NCI-H1105 (cell line): ENCODE data around the gene SELENOM.
"Not testable (repeated sequence)": the region's sequence is repeated elsewhere in the genome, so short reads cannot be mapped to it uniquely, and the experiment has no call there.

Experiments used
- DNase-seq: peaks from one replicate; lab custom pipeline; 2025; lab: John Stamatoyannopoulos, UW

SELENOM gene

DNA sequence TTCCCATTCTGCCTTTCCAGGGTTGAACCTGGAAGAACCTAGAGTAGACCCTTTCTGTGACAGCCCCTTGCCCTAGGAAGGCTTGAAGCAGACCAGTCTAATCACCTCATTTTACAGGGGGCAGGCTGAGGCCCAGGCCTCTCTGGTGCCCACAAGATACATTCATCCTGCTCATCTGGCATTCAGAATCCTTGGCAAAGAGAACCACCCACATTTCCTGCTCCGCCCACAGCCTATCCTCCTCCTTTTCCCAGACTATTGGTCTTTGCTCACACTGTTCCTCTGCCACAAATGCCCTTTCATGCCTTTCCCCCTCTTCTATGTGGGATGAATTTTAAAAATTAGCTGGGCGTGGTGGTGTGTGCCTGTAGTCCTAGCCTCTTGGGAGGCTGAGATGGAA is 29.0 kb downstream of the SELENOM start:
- not testable (repeated sequence) for DNase-seq

DNA sequence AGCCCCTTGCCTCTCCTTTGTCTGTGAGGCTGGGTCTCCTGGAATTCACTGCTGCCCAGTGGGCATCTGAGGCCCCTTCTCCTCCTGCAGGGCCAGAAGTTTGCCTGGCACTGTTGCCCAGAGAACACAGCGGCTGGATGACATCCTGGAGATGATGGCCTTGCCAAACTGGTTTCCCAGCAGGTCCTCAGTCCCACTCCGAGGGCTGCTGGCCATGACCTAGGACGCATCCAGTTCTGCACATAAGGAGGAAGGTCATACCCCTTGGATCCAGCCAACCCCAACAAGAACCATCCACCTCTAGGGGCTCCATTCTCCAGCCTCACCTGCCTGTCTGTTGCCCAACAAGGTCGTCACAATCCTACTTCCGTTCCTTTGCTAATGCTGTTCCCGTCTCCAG is 29.7 kb downstream of the SELENOM start:
- DNase-seq = no peak

DNA sequence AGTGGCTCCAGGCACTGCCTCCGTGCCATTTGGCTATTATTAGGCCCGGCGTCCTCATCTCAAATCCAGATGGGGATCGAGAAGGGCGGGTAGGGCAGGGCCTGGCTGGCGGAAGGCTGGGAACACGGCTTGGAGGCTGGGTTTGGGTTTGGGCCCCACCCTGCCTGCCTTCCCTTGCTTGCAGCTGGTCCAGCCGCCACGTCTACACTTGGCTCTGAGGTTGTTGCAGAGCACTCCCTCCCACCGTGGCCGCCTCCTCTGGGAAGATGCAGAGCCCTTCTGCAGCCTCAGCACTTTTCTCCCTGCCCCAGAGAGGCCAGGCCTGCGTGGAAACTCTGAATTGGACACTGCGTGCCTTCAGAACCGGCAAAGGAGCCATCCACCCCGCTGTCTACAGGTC is 31.4 kb downstream of the SELENOM start:
- no peak for DNase-seq

DNA sequence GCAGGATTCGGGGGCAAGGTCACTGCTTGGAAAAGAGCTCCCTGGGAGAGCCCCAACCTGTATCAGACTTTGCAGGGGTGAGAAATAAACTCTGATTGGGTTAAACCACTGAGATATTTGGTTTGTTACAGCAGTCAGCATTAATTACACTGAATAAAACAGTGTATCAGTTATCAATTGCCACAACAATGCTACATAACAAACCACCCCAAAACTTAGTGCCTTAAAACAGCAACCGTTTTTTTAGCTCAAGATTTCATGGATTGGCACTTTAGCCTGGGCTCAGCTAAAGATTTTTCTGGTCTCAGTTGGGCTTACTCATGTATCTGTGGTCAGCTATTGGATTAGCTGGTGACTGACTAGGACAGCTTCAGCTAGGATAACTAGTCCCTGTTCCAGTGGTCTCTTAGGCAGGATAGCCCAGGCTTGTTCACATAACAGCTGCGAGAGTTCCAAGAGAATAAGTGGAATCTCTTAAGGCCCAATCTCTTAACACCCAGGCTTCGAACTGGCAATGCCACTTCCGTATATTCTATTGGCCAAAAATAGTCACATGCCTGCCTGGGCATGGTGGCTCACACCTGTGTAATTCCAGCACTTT is 33.7 kb downstream of the SELENOM start:
- DNase-seq = not testable (repeated sequence)

DNA sequence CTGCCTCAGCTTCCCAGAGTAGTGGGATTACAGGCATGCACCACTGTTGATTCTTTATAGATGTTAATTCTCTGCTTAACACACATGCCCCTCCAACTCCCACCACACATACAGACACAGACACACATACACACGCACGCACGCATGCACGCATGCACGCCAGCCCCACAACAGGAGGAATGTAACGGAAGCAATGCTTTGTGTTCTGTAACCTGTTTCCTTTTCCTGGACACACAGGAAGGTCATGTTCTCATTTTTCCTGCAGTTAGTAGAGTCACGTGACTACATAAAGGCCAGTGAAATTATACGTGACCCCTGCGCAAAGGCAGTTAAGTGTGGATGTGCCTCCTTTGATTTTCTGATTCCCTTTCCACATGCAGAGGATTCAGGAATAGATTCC is 34.2 kb downstream of the SELENOM start:
- not testable (repeated sequence) for DNase-seq

DNA sequence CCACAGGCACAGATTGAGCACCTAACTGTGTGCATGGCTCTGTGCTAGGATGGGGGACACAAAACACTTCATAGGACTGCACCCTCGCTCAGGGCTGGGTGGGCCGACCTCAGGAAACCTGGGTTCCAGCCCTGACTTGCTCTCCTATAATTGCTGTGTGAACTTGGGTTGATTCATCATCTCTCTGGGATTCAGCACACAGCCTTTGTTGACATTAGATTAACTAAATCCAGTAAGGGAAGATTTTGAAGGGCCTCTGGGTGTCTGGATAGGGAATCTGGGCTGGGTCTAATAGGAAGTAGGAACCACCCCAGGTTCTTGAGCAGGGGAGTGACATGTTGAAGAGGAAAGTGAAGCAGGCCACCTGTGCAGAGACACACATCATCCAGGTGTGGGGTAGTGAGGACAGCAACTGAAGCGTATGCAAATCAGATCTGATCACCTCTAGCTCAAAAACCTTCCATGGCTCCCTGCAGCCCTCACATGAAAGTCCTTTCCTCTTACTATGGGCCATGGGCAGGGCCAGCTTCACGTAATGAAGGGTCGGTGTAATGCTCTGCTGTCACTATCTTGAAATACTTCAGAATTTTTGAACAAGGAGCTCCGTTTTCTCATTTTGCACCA is 37.6 kb downstream of the SELENOM start:
- not testable (repeated sequence) for DNase-seq

DNA sequence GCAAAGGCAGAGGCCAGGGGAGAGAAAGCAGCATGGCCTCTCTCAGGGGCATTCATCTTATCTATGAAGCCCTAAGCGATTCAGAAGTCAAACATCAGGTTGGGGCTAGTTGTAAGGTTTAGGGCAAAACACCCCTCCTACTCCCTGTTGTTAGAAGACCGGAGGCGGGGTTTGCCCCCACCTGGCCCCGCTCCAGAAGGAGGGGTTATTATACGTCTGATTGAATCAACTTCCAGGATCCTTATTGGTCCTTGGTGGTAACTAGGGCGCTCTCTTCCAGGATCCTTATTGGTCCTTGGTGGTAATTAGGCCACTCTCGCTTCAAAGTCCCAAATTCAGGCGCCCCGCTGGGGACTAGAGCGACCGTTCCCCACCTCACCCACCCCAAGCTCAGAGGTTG is 38.4 kb downstream of the SELENOM start:
- DNase-seq = no peak

DNA sequence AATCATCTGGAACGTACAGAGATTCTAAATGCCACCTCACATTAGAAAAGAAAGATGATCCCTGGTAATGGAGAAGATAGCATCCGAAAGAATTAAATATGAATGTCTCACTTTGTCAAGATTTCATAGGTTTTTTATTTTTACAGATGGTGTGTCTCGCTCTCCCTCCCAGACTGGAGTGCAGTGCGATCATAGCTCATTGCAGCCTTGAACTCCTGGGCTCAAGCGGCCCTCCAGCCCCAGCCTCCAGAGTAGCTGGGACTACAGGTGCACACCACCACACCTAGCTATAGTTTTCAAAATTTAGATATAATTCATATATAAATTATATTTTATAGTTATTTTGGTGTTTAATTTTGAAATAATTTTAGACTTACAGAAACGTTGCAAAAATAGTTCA is 43.0 kb downstream of the SELENOM start:
- no peak for DNase-seq

DNA sequence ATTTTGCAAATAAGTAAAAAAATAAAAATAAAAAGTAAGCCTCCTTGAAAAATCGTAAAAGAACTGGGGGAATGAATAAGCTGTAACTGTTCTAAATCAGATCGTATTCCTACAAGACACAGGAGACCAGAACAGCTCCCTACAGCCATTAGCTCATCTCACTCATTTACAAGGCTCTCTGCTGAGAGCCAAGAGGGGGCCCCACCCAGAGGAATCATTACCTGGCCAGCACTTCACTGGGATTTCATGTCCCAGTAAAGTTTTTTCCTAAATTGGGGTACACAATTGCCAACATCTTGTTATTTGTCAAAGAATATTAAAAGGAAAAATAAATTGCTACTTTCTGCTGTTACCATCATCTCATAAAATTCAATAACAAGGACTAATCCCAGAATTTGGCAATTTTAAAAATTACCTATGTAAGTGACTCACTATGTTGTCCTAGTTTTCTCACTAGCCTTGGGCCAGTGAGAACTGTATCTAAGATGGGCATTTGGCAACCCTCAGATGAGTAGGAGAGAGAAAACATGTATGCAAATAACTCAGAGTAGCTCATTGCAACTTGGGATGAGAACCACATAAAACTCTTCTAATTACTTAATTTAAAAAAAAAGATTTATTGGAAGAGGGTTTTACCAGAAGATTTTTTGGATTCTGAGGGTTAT is 44.7 kb downstream of the SELENOM start:
- DNase-seq = no peak

DNA sequence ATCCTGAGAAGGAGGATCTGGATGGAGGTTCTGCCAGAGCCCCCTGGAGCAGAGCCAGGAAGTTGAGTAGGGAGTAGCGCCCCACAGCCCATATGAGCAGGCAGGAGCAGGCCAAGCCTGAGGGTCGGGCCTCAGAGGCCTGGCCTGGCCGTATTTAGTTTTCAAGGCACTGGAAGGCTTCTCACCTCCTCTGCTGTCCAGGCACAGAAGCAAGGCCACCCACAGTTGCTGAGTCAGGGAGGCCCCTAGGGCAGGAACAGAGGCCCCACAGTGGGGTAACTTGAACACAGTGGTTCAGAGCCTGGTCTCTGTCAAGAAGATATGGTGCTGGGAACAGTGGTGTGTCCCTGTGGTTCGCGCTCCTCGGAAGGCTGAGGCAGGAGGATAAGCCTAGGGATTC is 47.7 kb downstream of the SELENOM start:
- DNase-seq = not testable (repeated sequence)

DNA sequence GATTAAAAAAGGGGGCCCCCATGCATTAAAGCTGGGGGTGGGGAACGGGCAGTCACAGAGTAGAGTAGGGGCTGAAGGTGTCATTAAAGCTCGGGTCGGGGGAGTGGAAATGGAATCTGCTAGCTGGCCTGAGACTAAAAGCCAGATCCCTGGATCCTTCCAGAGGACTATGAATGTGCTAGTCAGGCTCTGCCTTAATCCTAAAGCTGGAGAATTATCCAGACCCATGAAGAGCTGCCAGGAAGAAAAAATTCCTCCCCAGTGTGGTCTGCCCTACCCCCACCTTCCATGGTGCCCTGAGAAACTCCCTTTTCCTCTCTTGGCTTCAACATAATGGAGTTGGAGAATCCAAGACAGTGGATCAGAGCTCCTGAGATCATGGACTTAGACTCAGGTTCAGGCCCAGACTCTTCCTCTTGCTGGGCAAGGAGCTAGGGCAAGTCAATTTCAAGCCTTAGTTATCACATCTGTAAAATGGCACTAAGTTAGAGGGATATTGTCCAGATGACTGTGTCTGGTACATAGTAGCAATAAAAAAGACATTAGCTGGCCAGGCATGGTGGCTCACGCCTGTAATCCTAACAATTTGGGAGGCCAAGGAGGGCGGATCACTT is 50.3 kb downstream of the SELENOM start:
- no peak for DNase-seq

DNA sequence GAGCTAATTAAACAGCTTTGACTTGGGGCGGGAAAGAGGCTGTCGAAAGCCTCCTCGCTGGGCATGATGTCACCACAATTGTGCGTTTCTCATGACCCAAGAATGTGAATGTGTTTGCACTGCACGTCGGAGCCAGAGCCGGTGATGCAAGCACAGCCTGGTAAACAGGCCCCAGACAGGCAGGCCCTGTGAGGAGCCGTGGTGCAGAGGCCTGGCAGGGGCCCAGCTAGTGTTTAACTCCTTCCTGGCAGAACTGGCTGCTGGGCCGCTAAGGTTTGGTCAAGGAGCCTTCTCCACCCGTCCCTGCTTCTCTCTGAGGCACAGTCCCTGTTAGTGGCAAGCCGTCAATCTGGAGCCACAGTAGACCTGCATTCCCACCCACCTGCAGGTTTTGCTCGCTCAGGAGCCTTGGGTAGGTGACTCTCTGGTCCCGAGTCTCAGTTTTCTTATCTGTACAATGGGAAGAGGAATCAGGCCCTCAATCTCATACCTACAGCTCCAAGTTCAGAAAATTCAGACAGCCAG is 51.7 kb downstream of the SELENOM start:
- no peak for DNase-seq

DNA sequence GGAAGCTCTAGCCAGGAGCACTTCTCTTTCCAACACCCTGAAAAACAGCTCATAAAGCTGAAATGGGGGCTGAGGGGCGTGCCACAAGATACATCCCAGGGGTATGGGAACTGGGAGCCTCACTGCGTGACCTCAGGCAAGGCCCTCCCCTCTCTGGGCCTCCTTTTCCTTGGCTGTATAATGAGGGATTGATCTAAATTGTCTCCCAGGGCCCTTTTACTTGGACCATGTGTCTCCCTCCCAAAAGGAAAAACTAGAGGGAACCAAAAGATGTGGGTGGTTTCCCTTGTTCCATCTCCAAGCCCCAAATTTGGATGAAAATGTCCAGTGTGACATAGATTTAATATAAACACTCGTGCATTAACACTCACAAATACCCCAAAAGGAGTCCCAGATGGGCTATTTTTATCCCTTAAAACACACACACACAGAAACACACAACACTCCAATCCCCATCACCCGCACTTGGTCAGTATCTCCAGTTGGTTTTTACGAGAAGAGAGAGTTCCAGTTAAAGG is 52.2 kb downstream of the SELENOM start:
- DNase-seq = no peak
